Peyer's patch (tissue), 4 donors: ENCODE measurements around the gene CADPS. TPM values are rescaled to one million over a fixed set of nuclear protein-coding genes. Genes with fewer than 3 reads are reported as not detected.

Experiments used
- DNase-seq, 3 donors: peaks; one replicate each; pipeline ENCODE4 v3.0.0-alpha.2; 2017 to 2019
- H3K27ac ChIP-seq, 4 donors: fragments of 200-600 bp; sonication (generic); one replicate each; pipeline ENCODE4 v1.5.1; 2016 to 2019
- H3K27me3 ChIP-seq, 2 donors: fragments of 200-600 bp; sonication (generic); one replicate each; pipeline ENCODE4 v1.5.1; 2019
- H3K36me3 ChIP-seq, 3 donors: fragments of 200-600 bp; sonication (generic); one replicate each; pipeline ENCODE4 v1.5.1; 2016 to 2019
- H3K4me1 ChIP-seq, 4 donors: fragments of 200-600 bp; sonication (generic); one replicate each; pipeline ENCODE4 v1.5.1; 2016 to 2019
- H3K4me3 ChIP-seq, 4 donors: fragments of 200-600 bp; sonication (generic); 1 replicate in 3 of 4; 2 replicates in 1 of 4; pipeline ENCODE4 v1.5.1; 2016 to 2019; ENCODE audit warnings: mild to moderate bottlenecking in 1 of 4
- H3K9me3 ChIP-seq, 4 donors: fragments of 200-600 bp; sonication (generic); one replicate each; pipeline ENCODE4 v1.5.1; 2016 to 2019; ENCODE audit warnings: mild to moderate bottlenecking in 1 of 4
- CTCF ChIP-seq, 6 experiments: fragments of 450-650 bp in 4 of 6; fragments of 200-600 bp in 2 of 6; sonication (generic) in 1 of 6; IDR thresholded peaks; one replicate each; pipeline ENCODE4 v1.5.1; 2017 to 2019; ENCODE audit warnings: antibody characterized with exemption in 6 of 6, mild to moderate bottlenecking in 3 of 6, moderate library complexity in 1 of 6
- POLR2A ChIP-seq, 2 donors: fragments of 450-650 bp; IDR thresholded peaks; one replicate each; pipeline ENCODE4 v1.5.1; 2017; ENCODE audit warnings: antibody characterized with exemption in 2 of 2, mild to moderate bottlenecking in 2 of 2, moderate library complexity in 2 of 2
- total RNA-seq, 4 donors: library from RNA; depleted of rRNA; stranded (reverse); fragments of >200 nt; gene quantifications; one replicate each; pipeline ENCODE4 v1.1.0, GENCODE V29; 2016

Gene CADPS
- total RNA-seq, 4 donors from 2014 or later: 6.4 to 29.7 (median 18.1) TPM

DNA sequence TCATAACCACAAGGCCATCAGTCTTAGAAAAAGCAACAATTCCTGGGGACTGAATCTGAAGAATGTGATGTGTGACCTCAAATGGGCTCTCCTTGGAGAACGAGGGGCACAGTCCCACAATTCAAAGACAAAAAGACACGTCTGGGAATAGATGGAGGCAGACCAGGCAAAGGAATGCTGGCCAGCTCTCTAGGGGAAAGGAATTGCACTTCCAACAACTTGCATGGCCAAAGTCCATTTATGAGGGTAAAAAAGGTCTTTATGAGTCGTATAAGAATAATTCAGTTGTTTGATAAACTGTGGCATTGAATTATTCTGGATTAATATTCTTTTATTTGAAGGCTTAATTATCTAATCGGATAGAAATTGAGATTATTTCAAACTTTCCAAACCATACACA is 321.4 kb downstream of the CADPS start:
- no peak for DNase-seq
- TF ChIP-seq POLR2A (IDR thresholded peaks at IDR 0.05): no peak
- no peaks in the 10 kb centered on the region for H3K27me3 ChIP-seq

GRCh38 chr3:62551556-62551955 is 323.7 kb downstream of the CADPS start:
- Histone ChIP-seq H3K27me3 (no peaks in the 10 kb centered on the region), H3K4me3 (no peak overlapping the region), H3K36me3 (no peaks in the 10 kb centered on the region), H3K27ac (no peak overlapping the region), H3K9me3 (no peaks in the 10 kb centered on the region), H3K4me1 (no peaks in the 10 kb centered on the region)
- DNase-seq: no peak
- TF ChIP-seq CTCF (IDR thresholded peaks at IDR 0.05): no peak
- no peak for TF ChIP-seq POLR2A (IDR thresholded peaks at IDR 0.05)

More for the DNA sequence above, 321.4 kb downstream of the CADPS start:
- Histone ChIP-seq H3K36me3 (no peaks in the 10 kb centered on the region), H3K27ac (no peak overlapping the region), H3K9me3 (no peaks in the 10 kb centered on the region), H3K4me1 (no peaks in the 10 kb centered on the region), H3K4me3 (no peak overlapping the region)

DNA sequence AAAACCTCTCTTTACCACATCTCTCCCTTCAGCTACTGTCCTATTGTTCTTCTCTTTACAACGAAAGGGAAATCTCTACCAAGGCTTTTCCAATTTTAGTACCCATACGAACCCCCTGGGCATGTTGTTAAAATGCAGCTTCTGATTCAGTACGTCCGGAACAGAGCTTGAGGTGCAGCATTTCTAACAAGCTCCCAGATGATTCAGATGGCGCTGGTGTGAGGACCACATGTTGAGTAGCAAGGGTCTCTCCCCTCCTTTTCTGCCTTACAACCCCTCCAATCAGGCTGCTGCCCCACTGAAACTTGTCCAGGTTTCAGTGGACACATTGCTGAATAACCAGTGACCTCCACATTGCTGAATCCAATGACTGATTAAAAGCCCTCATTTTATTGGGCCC is 324.8 kb downstream of the CADPS start:
- H3K27ac ChIP-seq: no peak overlapping the region
- no peaks in the 10 kb centered on the region for H3K27me3 ChIP-seq
- no peak for DNase-seq
- TF ChIP-seq CTCF (IDR thresholded peaks at IDR 0.05) (no peak), POLR2A (IDR thresholded peaks at IDR 0.05) (no peak)
- no peaks in the 10 kb centered on the region for H3K9me3 ChIP-seq
- no peak overlapping the region for H3K4me3 ChIP-seq
- no peaks in the 10 kb centered on the region for H3K4me1 ChIP-seq
- H3K36me3 ChIP-seq: no peaks in the 10 kb centered on the region

- TF ChIP-seq CTCF (IDR thresholded peaks at IDR 0.05) (no peak), POLR2A (IDR thresholded peaks at IDR 0.05) (no peak)
- Histone ChIP-seq H3K27me3 (no peaks in the 10 kb centered on the region), H3K4me1 (no peaks in the 10 kb centered on the region), H3K4me3 (no peak overlapping the region), H3K9me3 (no peaks in the 10 kb centered on the region), H3K27ac (no peak overlapping the region), H3K36me3 (no peaks in the 10 kb centered on the region)
- no peak for DNase-seq
Observed at GRCh38 chr3:62548528-62549205, 326.5 kb downstream of the CADPS start.

GRCh38 chr3:62546266-62546665 is 328.9 kb downstream of the CADPS start:
- Histone ChIP-seq H3K9me3 (no peaks in the 10 kb centered on the region), H3K4me1 (no peaks in the 10 kb centered on the region), H3K36me3 (no peaks in the 10 kb centered on the region), H3K4me3 (no peak overlapping the region), H3K27me3 (no peaks in the 10 kb centered on the region), H3K27ac (no peak overlapping the region)
- TF ChIP-seq CTCF (IDR thresholded peaks at IDR 0.05): no peak
- no peak for TF ChIP-seq POLR2A (IDR thresholded peaks at IDR 0.05)
- no peak for DNase-seq

GRCh38 chr3:62542185-62542584 is 333.0 kb downstream of the CADPS start:
- H3K36me3 ChIP-seq: no peaks in the 10 kb centered on the region
- H3K27me3 ChIP-seq: no peaks in the 10 kb centered on the region
- TF ChIP-seq CTCF (IDR thresholded peaks at IDR 0.05) (no peak), POLR2A (IDR thresholded peaks at IDR 0.05) (no peak)
- DNase-seq: no peak
- no peaks in the 10 kb centered on the region for H3K4me1 ChIP-seq
- no peak overlapping the region for H3K27ac ChIP-seq
- no peaks in the 10 kb centered on the region for H3K9me3 ChIP-seq
- H3K4me3 ChIP-seq: no peak overlapping the region
